ENCODE results near the gene XRCC3.

Gene XRCC3

GRCh38 chr14:103725739-103726395, 10.6 kb upstream of the XRCC3 start:
- DNase-seq (ENCODE audit: low read depth), result no peak

DNA sequence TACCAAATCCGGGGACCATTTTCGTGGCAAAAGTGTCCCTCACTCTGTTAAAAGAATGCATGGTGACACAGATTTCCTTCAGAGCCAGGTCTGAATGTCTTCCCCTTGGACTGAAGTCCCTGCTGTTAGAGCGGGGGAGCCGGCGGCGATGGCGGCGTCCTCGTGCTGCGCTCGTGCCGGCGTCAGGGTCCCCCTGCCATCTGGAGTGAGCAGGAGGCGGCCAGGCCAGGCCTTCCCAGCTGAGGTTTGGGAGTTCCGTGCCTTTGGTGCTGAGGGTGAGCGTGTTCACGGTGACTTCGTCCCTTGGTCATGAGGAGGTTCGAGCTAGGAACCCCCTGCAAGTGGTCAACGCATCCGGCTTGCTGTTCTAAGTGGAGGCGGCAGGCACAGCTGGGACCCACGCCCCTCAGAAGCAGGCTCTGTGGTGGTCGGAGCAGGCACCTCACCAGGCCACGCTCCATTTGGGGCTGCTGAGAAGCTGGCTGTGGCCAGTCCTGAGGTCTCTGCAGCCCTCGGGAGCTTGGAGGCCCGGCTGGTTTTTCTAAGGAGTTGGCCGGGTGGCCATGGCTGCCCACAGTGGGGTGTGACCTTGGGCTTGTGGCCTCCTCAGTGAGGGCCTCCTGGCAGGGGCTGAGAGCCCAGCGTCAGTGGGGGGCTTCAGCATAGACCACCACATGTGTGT, 9.9 kb upstream of the XRCC3 start:
- DNase-seq (ENCODE audit: low read depth), result no peak

DNA sequence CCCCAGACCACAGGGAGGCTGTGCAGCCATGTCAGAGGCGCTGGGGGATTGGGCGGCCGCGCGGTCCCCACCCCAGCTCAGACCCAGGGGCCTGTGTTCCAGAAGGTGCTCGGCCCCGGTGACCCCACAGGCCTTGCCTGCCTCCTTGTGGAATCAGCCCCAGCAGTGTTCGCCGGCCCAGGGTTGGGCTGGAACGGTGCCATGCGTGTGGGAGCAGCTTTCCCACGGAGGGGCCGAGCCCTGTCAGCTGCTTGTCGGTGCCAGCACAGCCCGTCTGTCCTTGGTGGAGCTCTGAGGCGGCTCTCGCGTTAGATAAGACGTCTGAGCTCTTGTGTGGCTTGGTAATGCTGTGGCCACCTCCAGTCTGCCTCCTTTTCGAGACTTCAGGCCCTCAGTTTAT, 8.9 kb upstream of the XRCC3 start:
- DNase-seq (ENCODE audit: low read depth), result peak; percentile 47

DNA sequence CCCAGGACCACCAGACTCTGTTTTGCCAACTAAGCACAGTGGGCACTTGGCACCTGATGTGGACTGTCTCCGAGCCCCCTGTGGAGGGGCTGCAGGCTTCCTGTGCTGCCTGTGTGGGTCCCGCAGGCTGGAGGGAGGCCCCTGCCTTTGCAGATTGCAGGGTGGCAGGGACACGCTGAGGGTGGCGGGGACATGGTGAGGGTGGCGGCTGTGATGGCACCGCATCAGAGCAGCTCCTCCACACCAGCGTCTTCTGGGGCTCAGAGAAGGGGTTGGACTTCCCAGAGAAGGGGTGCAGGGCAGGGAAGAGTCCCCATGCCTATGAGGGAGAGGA, 8.5 kb upstream of the XRCC3 start:
- no peak for DNase-seq (ENCODE audit: low read depth)

- peak; percentile 60 for DNase-seq (ENCODE audit: low read depth)
Observed at GRCh38 chr14:103721334-103722120, 6.3 kb upstream of the XRCC3 start.

DNA sequence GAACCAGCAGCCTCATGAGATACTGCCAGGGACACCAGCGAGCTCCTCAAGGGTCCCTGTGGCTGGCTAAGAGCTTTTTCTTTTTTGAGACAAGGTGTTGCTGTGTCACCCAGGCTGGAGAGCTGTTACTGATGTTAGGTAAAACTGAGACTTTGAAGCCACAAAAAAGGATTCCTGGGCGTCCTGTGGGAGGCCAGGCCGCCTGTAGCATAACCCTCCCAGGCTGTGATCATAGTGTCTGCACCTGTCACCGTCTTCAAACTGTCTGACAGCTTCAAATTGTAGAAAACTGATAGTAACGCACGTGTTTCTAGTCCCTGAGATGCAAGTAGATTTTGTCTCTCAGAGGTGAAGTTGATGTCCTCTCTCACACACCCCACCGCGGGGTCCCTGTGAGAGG, 4.5 kb upstream of the XRCC3 start:
- DNase-seq (ENCODE audit: low read depth), result no peak

DNA sequence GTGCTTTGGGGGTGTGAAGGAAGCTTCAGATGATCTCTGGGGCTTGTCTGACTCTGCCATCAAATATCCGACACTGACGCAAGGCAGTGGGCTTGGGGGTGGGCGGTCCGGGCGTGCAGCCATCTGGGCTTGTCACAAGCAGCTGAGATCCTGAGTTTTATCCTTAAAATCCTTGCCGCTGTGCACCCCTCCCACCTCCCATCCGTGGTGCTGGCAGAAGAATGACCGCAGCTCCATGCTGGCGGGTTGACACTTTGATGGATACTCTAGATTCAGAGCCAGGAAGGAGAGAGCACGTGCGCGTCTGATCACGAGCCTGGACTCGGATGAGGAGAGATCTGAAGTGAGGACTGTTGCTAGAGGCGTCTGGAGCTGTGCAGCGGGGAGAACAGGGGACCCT, 3.3 kb upstream of the XRCC3 start:
- DNase-seq (ENCODE audit: low read depth), result no peak

- no peak for DNase-seq (ENCODE audit: low read depth)
Observed at GRCh38 chr14:103716899-103717411, 1.7 kb upstream of the XRCC3 start.

DNA sequence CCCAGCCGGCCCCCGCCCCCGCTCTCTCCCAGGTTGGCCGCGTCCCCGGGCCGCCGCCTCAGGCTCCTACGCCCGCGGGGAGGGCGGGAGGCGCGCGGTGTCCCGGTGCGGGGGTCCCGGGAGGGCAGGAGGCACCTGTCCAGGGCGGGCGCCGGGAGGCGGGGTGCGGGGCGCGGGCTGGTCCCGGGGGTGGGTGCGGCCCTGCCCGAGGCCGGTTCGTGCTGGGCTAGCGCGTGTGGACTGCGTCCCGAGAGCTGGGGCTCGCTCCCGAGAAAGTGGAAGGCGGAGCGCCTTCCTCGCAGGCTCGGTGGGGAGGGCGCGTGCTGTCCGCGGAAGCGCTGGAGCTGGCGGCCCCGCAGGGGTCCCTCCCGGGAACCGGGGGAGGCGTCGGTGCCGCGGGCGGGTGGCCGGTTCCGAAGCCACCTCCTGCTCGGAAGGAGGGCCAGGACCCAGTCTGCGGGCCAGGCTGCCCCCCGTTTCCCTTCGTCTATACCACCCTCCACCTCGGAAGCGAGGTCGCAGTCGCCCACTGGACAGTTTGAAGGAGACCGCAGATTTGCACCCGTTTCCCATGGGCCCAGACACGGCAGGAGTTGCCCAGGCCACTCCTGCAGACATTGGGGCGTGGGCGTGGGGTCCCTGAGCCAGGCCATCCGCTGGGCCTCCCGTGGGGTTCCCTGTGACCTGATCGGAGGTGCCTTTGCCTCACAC, 995 bp upstream of the XRCC3 start:
- DNase-seq (ENCODE audit: low read depth), result peak; percentile 34

DNA sequence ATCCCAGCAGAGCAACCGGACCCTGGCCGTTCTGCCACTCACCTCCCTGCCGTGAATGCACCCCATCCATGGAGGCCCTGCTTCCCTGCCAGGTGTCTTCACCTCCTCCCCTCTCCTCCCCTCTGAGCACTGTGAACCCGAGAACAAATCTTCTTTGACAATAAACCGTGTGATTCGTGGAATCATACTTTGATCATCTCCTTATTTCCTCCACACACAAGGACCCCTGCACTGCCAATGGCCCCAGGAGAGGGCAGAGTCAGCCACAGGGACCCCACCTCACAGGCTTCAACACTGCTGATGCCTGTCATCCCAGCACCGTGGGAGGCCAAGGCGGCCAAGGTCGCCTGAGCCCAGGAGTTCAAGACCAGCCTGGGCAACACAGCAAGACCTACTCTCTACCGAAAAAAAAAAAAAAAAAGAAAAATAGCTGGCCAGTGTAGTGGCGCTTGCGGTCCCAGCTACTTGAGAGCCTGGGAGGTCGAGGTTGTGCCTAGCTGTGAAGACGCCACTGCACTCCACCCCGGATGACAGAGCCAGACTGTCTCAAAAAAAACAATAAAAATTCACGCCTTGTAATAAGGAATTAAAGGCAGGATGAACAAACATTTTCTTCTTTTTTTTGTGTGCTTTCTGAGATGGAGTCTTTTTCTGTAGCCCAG, 1.1 kb downstream of the XRCC3 start:
- no peak for DNase-seq (ENCODE audit: low read depth)

- no peak for DNase-seq (ENCODE audit: low read depth)
Observed at GRCh38 chr14:103713304-103714062, 1.8 kb downstream of the XRCC3 start.

GRCh38 chr14:103712633-103713247, 2.5 kb downstream of the XRCC3 start:
- DNase-seq (ENCODE audit: low read depth), result no peak

- no peak for DNase-seq (ENCODE audit: low read depth)
Observed at GRCh38 chr14:103711516-103712431, 3.5 kb downstream of the XRCC3 start.

- DNase-seq (ENCODE audit: low read depth), result no peak
Observed at GRCh38 chr14:103710771-103711377, 4.4 kb downstream of the XRCC3 start.

- no peak for DNase-seq (ENCODE audit: low read depth)
Observed at GRCh38 chr14:103709814-103710213, 5.4 kb downstream of the XRCC3 start.

- DNase-seq (ENCODE audit: low read depth), result no peak
Observed at GRCh38 chr14:103708750-103709187, 6.5 kb downstream of the XRCC3 start.

DNA sequence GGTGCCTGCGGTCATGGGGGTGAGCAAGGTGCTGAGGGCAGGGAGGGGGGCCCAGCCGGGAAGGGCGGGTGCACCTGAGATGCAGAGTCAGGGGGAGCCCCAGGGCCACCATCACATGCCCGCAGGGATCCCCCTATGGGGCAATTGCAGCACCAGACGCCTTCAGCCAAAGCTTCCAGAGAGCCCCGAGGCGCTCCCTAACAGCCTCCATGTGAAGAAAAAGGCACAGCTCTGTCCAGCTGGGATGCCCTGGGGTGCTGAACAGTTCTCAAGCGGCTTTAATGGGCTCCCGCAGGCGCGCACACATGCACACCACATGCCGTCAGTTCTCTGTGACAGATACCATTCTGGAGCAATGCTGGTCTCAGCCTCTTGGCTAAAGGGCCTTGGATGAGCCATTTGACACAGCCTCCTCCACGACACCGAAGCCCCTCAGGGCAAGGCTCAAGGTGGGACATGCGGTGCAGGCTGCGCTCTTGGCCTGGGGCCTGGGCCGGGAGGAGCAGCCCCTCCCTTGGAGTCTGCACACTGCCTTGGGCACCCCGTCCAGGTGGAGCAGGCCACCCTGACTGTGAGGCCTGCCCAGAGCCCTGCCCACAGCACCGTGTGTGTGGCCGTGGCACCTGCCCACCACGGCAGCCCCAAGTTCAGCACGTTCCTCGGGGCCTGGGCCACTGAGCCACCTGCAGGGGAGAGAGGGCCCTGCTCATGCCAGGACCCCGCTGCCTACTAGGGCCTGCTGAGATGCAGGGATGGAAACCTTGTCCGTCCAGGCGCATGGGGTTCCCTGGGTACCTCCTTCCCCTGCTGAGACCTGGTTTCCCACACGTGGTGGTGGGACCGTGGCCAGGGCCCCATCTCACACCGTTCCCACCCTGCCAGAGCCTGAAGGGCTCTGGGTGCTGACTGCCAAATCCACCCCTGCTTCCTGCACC, 7.7 kb downstream of the XRCC3 start:
- DNase-seq (ENCODE audit: low read depth), result no peak
